ENCODE results near the gene TAGAP. TPM values are rescaled to one million over a fixed set of nuclear protein-coding genes. Genes with fewer than 3 reads are reported as not detected.

Gene TAGAP
- total and polyA plus RNA-seq, 12 donors = 1.00 to 7.3 (median 3.1) TPM

DNA sequence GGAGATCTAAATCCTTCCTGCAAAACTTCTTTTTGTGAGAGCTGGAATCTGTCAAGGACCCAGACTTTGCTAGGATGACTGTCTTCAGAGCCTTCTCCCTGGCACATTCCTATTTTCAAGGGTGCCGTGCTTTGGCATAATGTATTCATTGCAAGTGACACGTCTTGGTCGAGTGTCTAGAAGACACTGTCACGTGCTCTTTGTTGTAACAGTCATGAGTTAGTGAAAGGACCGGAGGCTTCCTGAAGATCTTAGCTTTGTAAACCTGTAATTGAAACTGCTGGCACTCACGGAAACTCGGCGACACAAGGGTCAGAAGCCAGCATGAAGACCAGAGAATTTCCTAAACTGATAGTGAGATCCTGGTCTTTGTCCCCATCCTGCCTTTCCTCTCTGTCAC lies 19.7 kb upstream of the TAGAP start:
- Histone ChIP-seq H3K4me1 (replicated peaks in 1 of 2) (no peaks in the 10 kb centered on the region), H3K27me3 (no peaks in the 10 kb centered on the region), H3K36me3 (replicated peaks in 1 of 2) (no peaks in the 10 kb centered on the region), H3K4me3 (no peak overlapping the region), H3K27ac (no peak overlapping the region), H3K9me3 (replicated peaks in 1 of 3) (no peaks in the 10 kb centered on the region)
- 72 to 82% (median 74%) methylated on average over 8 of the region's 8 CpGs for WGBS, 4 donors
- intact Hi-C loops (cut with DNase I) = no loop called here
- no peak for TF ChIP-seq POLR2A (IDR thresholded peaks at IDR 0.05)
- TF ChIP-seq, protein P1, sequence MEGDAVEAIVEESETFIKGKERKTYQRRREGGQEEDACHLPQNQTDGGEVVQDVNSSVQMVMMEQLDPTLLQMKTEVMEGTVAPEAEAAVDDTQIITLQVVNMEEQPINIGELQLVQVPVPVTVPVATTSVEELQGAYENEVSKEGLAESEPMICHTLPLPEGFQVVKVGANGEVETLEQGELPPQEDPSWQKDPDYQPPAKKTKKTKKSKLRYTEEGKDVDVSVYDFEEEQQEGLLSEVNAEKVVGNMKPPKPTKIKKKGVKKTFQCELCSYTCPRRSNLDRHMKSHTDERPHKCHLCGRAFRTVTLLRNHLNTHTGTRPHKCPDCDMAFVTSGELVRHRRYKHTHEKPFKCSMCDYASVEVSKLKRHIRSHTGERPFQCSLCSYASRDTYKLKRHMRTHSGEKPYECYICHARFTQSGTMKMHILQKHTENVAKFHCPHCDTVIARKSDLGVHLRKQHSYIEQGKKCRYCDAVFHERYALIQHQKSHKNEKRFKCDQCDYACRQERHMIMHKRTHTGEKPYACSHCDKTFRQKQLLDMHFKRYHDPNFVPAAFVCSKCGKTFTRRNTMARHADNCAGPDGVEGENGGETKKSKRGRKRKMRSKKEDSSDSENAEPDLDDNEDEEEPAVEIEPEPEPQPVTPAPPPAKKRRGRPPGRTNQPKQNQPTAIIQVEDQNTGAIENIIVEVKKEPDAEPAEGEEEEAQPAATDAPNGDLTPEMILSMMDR (IDR thresholded peaks at IDR 0.05) = no peak
- DNase-seq = peak in 1 of 7 donors; percentile 10

DNA sequence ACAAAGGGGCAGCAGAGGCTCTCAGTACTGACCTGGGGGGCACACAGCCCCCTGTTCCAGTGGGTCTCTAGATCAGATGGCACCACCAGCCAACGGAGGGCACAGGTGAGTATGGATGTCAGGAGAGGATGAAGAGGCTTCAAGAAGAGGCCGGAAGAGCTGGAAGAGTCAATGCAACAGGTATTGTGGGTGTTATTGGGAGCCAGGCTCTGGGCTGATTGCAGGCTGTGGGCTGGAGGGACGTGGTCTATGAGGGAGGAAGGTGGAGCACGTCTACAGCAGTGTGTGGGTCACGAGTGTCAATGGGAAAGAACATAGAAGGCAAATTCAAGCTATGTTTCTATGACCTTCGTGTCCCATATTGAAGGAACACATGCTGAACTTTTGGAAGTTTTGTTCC lies 18.8 kb upstream of the TAGAP start:
- WGBS, 4 donors = 75 to 91% (median 86%) methylated on average over 6 of the region's 6 CpGs
- peak overlapping the region in 1 of 5 donors; percentile 7 for H3K27ac ChIP-seq

DNA sequence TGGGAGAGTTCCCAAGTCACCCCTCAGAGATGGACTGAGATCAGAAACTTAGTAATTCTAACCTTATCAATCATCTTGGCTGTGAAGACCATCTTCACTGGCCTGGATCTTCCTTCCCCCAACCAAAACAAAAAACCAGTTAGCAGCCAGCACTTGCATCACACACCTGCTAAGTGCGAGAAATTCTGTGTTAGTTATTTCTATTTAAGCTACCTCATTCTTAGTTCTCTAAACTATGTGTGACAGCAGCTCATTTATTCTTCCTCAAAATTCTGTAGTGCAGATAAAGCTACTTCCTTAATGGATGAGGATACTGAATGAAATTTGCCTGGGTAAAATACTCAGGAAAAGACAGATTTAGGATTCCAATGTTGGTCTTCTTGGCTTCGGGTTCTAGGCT lies 18.2 kb upstream of the TAGAP start:
- H3K27ac ChIP-seq = peak overlapping the region in 1 of 5 donors; percentile 7
- H3K27me3 ChIP-seq = no peaks in the 10 kb centered on the region
- no peak overlapping the region for H3K4me3 ChIP-seq
- no peaks in the 10 kb centered on the region for H3K4me1 ChIP-seq (replicated peaks in 1 of 2)
- TF ChIP-seq, protein P1 (IDR thresholded peaks at IDR 0.05) = no peak
- no peak for TF ChIP-seq POLR2A (IDR thresholded peaks at IDR 0.05)
- intact Hi-C loops (cut with DNase I) = no loop called here
- no peak for DNase-seq
- no peaks in the 10 kb centered on the region for H3K36me3 ChIP-seq (replicated peaks in 1 of 2)
- 74 to 81% (median 78%) methylated on average over 2 of the region's 2 CpGs for WGBS, 4 donors
- no peaks in the 10 kb centered on the region for H3K9me3 ChIP-seq (replicated peaks in 1 of 3)

More for the DNA sequence above, 18.8 kb upstream of the TAGAP start:
- Histone ChIP-seq H3K4me1 (replicated peaks in 1 of 2) (no peaks in the 10 kb centered on the region), H3K4me3 (no peak overlapping the region), H3K27me3 (no peaks in the 10 kb centered on the region), H3K36me3 (replicated peaks in 1 of 2) (no peaks in the 10 kb centered on the region), H3K9me3 (replicated peaks in 1 of 3) (no peaks in the 10 kb centered on the region)
- intact Hi-C loops (cut with DNase I) = no loop called here
- TF ChIP-seq, protein P1 (IDR thresholded peaks at IDR 0.05) = no peak
- TF ChIP-seq POLR2A (IDR thresholded peaks at IDR 0.05) = no peak
- peak in 1 of 7 donors; percentile 9 for DNase-seq

DNA sequence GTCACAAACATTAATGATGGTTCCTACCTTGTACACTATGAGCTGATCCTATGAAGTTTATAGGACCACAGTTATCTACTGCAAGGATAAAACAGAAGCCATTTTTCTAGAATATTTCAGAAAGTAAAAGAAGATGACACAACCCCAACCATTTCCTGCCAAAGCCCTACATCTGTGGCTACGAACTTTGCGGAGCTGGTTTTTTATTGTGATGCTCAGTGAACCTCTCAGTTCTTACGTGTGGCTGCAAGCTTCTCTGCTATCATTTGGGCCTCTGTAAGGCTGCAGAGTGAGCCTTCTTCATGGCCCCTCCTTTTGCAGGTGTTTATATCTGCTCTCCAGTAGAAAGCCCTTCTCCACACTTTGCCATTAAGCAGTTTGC lies 17.8 kb upstream of the TAGAP start:
- DNase-seq = peak in 1 of 7 donors; percentile 6
- H3K27ac ChIP-seq = peak overlapping the region in 1 of 5 donors; percentile 7
- no peaks in the 10 kb centered on the region for H3K9me3 ChIP-seq (replicated peaks in 1 of 3)
- TF ChIP-seq POLR2A (IDR thresholded peaks at IDR 0.05) = no peak
- TF ChIP-seq, protein P1 (IDR thresholded peaks at IDR 0.05) = no peak
- 71 to 86% (median 80%) methylated on average over 3 of the region's 3 CpGs for WGBS, 4 donors
- no peak overlapping the region for H3K4me3 ChIP-seq
- H3K27me3 ChIP-seq = no peaks in the 10 kb centered on the region
- no peaks in the 10 kb centered on the region for H3K4me1 ChIP-seq (replicated peaks in 1 of 2)
- no peaks in the 10 kb centered on the region for H3K36me3 ChIP-seq (replicated peaks in 1 of 2)
- intact Hi-C loops (cut with DNase I) = no loop called here

Data from adrenal gland (tissue), 12 donors.